ENCODE results near the gene IP6K3. TPM values are rescaled to one million over a fixed set of nuclear protein-coding genes. Genes with fewer than 3 reads are reported as not detected.

IP6K3 gene
- total RNA-seq, 4 donors from 2014 or later = 0.34 to 2.3 (median 1.1) TPM; not detected in 1

DNA sequence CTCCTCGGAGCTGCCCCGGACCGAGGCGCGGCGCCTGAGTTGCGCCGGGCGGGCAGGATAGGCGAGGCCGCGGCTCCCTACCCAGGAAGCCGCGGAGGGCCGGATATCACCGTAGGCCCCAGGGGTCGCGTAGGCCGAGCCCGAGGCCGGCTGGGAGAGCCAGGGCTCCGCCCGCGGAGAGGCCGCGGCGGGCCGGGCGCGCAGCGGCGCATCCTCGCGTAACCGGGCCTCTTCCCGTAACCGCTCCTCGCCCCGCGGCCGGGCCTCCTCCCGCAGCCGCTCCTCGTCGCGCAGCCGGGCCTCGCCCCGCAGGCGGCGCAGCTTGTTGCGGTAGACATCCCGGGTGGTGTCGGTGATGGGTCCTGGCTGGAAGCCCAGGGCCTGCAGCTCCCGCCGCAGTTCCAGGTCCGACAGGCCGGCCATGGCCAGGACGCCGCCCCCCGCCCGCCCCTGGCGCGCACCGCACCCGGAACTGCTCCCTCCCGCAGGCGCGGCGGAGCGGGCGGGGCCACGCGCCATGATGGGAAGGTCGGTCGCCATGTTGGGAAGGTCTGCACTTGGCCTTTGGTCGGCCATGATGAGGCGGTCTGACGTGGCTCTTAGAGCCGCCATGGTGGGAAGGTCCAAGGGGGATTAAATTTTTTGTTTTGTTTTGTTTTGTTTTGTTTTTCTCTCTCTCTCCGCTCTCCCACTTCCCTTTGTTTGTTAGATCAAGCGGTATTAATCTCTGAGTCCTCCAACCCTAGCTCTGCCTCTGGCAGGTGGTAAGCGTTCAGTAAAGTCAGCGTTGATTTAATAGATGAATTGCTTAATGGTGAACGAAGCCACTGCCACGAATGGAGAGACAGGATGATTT is 42.2 kb upstream of the IP6K3 start, which contains the start of gene LEMD2:
TSS of gene LEMD2 (minus strand) at position 437 of the 856 bp plus-strand sequence. CDS start at position 423, 14 bp downstream.
- TF ChIP-seq, protein P1, sequence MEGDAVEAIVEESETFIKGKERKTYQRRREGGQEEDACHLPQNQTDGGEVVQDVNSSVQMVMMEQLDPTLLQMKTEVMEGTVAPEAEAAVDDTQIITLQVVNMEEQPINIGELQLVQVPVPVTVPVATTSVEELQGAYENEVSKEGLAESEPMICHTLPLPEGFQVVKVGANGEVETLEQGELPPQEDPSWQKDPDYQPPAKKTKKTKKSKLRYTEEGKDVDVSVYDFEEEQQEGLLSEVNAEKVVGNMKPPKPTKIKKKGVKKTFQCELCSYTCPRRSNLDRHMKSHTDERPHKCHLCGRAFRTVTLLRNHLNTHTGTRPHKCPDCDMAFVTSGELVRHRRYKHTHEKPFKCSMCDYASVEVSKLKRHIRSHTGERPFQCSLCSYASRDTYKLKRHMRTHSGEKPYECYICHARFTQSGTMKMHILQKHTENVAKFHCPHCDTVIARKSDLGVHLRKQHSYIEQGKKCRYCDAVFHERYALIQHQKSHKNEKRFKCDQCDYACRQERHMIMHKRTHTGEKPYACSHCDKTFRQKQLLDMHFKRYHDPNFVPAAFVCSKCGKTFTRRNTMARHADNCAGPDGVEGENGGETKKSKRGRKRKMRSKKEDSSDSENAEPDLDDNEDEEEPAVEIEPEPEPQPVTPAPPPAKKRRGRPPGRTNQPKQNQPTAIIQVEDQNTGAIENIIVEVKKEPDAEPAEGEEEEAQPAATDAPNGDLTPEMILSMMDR (IDR thresholded peaks at IDR 0.05; ENCODE audit: low read depth) = no peak

DNA sequence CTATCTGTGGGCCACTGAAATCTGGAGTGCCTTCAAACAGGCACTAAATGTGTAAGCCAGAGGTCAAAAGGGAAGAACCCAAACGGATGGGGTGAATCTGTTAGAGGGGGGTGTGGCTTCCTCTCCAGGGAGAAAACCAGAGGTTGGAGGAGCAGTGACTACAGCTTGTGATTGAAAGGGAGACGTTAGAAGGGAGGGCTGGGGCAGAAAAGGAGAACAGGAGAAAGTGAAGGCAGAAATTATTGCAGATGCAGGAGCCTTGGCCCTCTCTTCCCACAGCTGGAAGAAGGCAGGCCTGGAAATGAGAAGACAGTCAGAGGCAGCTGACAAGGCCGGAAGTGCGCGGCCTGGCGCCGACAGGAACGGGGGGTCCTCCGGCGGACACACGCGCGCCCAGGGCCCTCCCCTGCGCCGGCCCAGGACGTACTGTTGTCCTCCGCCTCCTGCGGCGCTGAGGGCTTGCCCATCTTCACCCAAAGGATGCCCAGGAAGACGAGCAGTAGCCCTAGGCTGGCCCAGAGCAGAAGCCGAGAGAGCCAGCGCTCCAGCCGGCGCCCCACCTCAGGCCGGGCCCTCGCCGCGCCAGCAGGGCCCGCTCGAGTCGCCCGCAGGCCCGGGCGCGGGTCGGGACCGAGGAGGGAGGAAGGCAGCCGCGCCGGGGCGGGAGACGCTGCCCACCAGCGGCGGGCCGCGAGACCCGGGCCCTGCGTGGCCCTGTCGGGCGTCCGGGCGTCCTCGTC is 41.4 kb upstream of the IP6K3 start:
- TF ChIP-seq, protein P1 (IDR thresholded peaks at IDR 0.05; ENCODE audit: low read depth) = no peak

DNA sequence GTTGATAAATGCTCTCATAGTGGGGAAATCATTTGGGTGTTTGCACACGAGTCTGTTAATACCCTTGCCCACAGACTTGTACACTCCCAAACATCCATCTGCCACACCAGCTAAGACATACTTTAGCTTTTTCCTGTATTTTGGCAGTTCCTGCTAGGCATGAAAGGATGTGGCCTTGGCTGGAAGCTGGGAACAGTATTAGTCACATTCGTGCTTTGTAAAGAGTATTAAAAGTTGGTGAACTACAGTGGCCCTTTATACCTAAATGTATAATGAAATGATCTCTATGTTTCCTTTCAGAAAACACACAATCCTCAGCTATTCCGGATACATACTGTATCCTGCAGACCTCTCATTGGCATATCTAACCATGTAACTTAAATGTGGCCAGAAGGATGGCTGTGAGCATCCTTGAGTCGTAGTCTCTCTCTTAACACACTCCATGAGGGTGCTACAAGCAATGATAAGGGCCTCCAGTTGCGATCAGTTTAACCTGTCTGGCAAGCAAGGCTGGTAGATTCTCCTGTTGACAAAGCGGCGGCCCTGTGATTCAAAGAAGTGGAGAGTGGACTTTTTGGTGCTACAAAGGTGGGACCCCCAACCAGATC is 40.7 kb upstream of the IP6K3 start:
- TF ChIP-seq, protein P1 (IDR thresholded peaks at IDR 0.05; ENCODE audit: low read depth) = no peak

DNA sequence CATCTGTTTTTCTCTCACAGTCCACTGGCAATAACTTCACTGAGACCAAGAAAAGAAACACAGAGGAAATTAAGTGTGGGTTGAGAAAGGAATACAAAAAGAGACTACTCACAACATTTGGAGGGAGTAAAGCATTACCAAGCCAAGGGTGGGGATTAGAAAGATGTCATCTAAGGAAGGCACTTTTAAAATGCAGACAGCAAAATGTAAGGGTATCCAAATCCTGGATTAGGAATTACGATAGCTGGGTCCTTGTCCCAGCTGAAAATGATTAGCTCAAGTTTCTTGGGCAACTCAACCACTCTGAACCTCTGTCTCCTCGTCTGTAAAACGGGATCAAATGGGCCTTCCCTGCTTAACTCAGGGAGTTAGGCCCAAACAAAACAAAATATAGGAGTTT is 40.0 kb upstream of the IP6K3 start:
- TF ChIP-seq, protein P1 (IDR thresholded peaks at IDR 0.05; ENCODE audit: low read depth) = no peak

DNA sequence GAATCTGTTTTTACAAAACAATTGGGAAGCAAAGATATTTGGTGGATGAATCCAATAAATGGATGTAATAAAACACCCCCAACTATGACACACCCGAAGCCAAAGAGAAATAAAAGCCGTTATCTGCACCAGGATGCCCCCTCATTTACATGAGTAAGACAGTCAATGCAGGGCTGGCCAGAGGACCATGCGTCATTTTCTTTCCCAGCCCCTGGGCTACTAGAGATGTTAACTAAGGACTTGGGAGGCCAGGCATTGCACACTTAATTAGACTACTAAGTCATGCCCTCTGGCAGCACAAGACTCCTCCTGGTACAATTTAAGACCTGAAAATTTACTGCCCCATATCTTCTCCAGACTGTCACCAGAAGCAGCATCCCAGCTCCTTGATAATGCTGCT is 39.1 kb upstream of the IP6K3 start:
- TF ChIP-seq, protein P1 (IDR thresholded peaks at IDR 0.05; ENCODE audit: low read depth) = no peak

DNA sequence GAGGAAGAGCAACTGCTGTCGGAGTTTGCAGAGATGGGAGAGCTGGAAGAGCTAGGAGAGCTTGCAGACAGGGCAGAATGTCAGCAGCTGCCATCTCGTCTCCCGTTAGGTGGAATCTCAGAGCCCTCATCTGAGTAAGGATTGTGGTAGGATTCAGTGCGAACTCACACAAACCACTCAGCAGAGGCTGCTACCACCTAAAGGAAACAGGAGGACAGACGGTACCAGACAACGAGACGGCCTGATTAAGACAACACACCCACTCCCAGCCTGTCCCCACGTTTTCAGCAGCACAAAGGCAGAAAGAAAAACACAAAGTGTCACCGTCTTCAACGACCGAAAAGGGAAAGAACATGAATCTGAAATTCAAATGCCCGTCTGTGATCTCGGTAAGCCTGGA is 38.1 kb upstream of the IP6K3 start:
- TF ChIP-seq, protein P1 (IDR thresholded peaks at IDR 0.05; ENCODE audit: low read depth) = no peak
